Right atrium auricular region (tissue), 2 donors: ENCODE data around the gene BFSP1. TPM values are rescaled to one million over a fixed set of nuclear protein-coding genes. Genes with fewer than 3 reads are reported as not detected.

Source experiments
- DNase-seq: peaks from one replicate; pipeline ENCODE4 v3.0.0-alpha.2; 2019; ENCODE audit warnings: low spot score
- H3K27ac ChIP-seq, 2 donors: fragments of 200-600 bp; sonication (generic); 1 replicate in 1 of 2; 2 replicates in 1 of 2; pipeline ENCODE4 v1.5.1; 2016 to 2019
- H3K27me3 ChIP-seq, 2 donors: fragments of 200-600 bp; sonication (generic); one replicate each; pipeline versions ENCODE4 v1.5.1 to v1.6.0; 2017 to 2019
- H3K36me3 ChIP-seq: fragments of 200-600 bp; sonication (generic); one replicate; pipeline ENCODE4 v1.5.1; 2016
- H3K4me1 ChIP-seq, 2 donors: fragments of 200-600 bp; sonication (generic); one replicate each; pipeline versions ENCODE4 v1.5.1 to v1.6.0; 2017 to 2019
- H3K4me3 ChIP-seq, 2 donors: fragments of 200-600 bp; sonication (generic); 1 replicate in 1 of 2; 2 replicates in 1 of 2; pipeline ENCODE4 v1.5.1; 2017 to 2019; ENCODE audit warnings: mild to moderate bottlenecking in 1 of 2, moderate library complexity in 1 of 2
- H3K9me3 ChIP-seq, 2 donors: fragments of 200-600 bp; sonication (generic); one replicate each; pipeline ENCODE4 v1.5.1; 2019
- total RNA-seq, 2 donors: library from RNA; depleted of rRNA; stranded (reverse); fragments of >200 nt; gene quantifications; one replicate each; pipeline ENCODE4 v1.1.0, GENCODE V29; 2016
- TF ChIP-seq, protein P1 (sequence below), 2 donors: fragments of 200-600 bp; sonication (generic); IDR thresholded peaks; one replicate each; pipeline ENCODE4 v1.5.1; 2019; ENCODE audit warnings: antibody characterized with exemption in 2 of 2

The BFSP1 gene
- total RNA-seq, 2 donors from 2014 or later = 0.51 to 1.3 TPM

DNA sequence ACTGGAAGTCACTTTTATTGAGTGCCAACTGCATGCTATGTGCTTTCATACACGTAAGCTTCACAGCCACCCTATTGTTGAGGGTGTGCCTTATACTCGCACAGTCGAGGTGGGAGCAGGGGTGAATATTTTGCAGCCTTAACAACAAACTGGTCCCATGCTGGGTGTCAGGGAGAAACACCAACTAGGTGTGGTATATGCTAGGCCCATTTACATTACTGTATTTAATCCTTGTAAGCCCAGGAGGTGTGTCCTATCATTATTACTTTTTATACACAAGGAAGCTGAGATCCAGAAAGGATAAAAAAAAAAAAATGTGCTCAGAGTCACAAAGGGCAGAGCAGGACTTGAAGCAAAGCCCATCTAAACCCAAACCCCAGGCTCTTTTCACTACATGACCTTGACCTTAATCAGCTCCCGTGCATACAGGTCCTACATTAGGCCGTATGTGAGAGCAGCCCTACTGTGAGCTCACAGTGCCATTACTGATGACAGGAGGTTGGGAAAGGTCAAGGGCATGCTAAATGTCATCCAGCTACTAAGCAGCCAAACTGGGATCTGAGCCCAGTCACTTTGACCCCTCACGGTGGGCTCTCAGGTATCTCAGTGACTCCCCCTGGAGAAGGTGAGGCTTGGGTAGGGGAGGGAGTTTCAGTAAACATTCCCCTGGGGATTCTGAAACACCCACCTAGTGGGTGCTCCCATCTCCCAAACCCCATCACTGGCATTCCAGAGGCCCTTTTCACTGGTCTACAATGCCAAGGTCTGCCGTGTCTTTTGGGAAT, 61.7 kb downstream of the BFSP1 start:
- no peak overlapping the region for H3K27ac ChIP-seq
- H3K4me3 ChIP-seq = no peak overlapping the region
- H3K4me1 ChIP-seq = no peaks in the 10 kb centered on the region
- H3K36me3 ChIP-seq = no peaks in the 10 kb centered on the region
- no peaks in the 10 kb centered on the region for H3K27me3 ChIP-seq
- TF ChIP-seq, protein P1, sequence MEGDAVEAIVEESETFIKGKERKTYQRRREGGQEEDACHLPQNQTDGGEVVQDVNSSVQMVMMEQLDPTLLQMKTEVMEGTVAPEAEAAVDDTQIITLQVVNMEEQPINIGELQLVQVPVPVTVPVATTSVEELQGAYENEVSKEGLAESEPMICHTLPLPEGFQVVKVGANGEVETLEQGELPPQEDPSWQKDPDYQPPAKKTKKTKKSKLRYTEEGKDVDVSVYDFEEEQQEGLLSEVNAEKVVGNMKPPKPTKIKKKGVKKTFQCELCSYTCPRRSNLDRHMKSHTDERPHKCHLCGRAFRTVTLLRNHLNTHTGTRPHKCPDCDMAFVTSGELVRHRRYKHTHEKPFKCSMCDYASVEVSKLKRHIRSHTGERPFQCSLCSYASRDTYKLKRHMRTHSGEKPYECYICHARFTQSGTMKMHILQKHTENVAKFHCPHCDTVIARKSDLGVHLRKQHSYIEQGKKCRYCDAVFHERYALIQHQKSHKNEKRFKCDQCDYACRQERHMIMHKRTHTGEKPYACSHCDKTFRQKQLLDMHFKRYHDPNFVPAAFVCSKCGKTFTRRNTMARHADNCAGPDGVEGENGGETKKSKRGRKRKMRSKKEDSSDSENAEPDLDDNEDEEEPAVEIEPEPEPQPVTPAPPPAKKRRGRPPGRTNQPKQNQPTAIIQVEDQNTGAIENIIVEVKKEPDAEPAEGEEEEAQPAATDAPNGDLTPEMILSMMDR (IDR thresholded peaks at IDR 0.05) = no peak
- H3K9me3 ChIP-seq = peaks cover 0 to 4% of the 10 kb centered on the region in 2 donors
- DNase-seq = peak; percentile 5

DNA sequence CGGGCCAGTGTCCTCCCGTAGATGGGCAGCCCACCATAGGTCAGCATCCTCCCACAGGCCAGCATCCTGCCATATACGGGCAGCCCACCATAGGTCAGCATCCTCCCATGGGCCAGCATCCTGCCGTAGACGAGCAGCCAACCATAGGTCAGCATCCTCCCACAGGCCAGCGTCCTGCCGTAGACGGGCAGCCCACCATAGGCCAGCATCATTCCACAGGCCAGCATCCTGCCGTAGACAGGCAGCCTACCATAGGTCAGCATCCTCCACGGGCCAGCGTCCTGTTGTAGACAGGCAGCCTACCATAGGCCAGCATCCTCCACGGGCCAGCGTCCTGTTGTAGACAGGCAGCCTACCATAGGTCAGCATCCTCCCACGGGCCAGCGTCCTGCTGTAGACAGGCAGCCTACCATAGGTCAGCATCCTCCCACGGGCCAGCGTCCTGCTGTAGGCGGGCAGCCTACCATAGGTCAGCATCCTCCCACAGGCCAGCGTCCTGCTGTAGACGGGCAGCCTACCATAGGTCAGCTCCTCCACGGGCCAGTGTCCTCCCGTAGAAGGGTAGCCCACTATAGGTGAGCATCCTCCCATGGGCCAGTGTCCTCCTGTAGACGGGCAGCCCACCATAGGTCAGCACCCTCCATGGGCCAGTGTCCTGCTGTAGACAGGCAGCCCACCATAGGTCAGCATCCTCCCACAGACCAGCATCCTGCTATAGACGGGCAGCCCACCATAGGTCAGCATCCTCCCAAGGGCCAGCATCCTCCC, 62.9 kb downstream of the BFSP1 start:
- H3K27ac ChIP-seq = no peak overlapping the region
- no peaks in the 10 kb centered on the region for H3K4me1 ChIP-seq
- H3K27me3 ChIP-seq = no peaks in the 10 kb centered on the region
- no peaks in the 10 kb centered on the region for H3K36me3 ChIP-seq
- H3K4me3 ChIP-seq = no peak overlapping the region
- TF ChIP-seq, protein P1 (IDR thresholded peaks at IDR 0.05) = no peak
- peak; percentile 51 for DNase-seq
- peaks cover 0 to 4% of the 10 kb centered on the region in 2 donors for H3K9me3 ChIP-seq

DNA sequence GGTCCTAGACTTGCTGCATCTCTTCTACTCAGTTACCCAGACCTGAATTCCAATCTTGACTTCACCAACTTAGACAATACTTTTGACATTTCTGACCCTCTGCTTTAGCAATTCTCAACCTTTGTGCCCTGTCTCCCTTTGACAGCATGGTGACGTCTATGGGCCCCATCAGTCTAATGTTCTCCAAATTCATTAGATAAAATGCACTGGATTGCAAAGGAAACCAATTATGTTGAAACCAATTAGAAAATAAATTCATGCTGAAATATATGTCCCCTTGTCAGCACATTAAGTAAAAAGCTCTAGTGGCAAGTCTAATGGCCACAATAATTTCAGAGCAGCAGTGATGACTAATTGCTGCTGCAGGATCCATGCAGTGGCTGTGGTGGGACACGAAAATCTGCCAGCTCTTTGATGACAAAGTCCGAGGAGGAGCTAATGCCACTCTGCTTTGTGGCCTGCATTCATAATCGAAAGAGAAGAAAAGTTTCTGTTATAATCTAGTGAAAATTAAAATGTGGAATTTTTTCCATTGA, 64.0 kb downstream of the BFSP1 start:
- DNase-seq = peak; percentile 21
- TF ChIP-seq, protein P1 (IDR thresholded peaks at IDR 0.05) = no peak

DNA sequence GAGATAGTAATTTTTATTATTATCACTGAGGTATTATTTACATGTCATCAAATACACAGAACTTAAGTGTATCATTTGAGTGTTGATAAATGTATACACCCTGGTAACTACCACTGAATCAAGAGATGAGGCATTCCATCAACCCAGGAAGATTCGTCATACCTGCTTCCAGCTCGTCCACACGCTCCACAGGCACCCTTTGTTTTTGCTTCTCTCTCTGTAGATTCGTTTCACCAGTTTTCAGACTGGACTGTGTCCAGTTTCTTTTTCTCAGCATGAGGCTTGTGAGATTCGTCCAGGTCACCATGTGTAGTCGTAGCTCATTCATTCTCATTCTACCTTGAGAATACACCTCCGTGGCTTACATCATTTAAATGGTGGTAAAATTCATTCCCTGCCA, 64.5 kb downstream of the BFSP1 start:
- H3K9me3 ChIP-seq = peaks cover 0 to 4% of the 10 kb centered on the region in 2 donors
- H3K4me1 ChIP-seq = no peaks in the 10 kb centered on the region
- no peak for DNase-seq
- H3K27me3 ChIP-seq = no peaks in the 10 kb centered on the region
- no peak overlapping the region for H3K27ac ChIP-seq
- TF ChIP-seq, protein P1 (IDR thresholded peaks at IDR 0.05) = no peak
- H3K4me3 ChIP-seq = no peak overlapping the region
- H3K36me3 ChIP-seq = no peaks in the 10 kb centered on the region

More for the DNA sequence above, 64.0 kb downstream of the BFSP1 start:
- Histone ChIP-seq H3K36me3 (no peaks in the 10 kb centered on the region), H3K9me3 (peaks cover 0 to 4% of the 10 kb centered on the region in 2 donors), H3K4me1 (no peaks in the 10 kb centered on the region), H3K4me3 (no peak overlapping the region), H3K27ac (no peak overlapping the region), H3K27me3 (no peaks in the 10 kb centered on the region)

DNA sequence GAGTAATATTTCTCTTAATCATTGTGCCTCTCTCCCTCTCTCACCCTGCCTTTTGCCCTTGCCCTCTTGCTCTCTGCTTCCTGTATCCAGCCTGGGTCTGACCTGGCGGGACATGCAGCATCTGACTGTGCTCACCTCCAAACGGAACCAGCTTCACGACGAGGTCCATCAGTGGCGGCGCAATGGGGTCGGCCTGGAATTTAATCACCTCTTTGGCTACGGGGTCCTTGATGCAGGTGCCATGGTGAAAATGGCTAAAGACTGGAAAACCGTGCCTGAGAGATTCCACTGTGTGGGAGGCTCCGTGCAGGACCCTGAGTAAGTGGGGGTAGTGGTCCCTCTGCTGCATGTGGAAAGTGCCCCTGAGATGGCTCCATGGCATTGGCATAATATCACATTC, 65.9 kb downstream of the BFSP1 start:
- no peaks in the 10 kb centered on the region for H3K27me3 ChIP-seq
- TF ChIP-seq, protein P1 (IDR thresholded peaks at IDR 0.05) = no peak
- H3K27ac ChIP-seq = no peak overlapping the region
- H3K4me3 ChIP-seq = no peak overlapping the region
- no peaks in the 10 kb centered on the region for H3K4me1 ChIP-seq
- peak; percentile 34 for DNase-seq
- H3K36me3 ChIP-seq = no peaks in the 10 kb centered on the region
- H3K9me3 ChIP-seq = peaks cover 0 to 4% of the 10 kb centered on the region in 2 donors
